Superior temporal gyrus (tissue), 1 donor: Measurements from ENCODE around the gene FGG.
"Not testable (repeated sequence)": the region's sequence is repeated elsewhere in the genome, so short reads cannot be mapped to it uniquely, and the experiment has no call there.

Experiments
- DNase-seq: peaks from one replicate; pipeline ENCODE4 v3.0.0-alpha.2; 2016; ENCODE audit errors: extremely low spot score

FGG gene

GRCh38 chr4:154611833-154612232 lies 623 bp downstream of the FGG start:
- no peak for DNase-seq

GRCh38 chr4:154610582-154610981 lies 1.9 kb downstream of the FGG start:
- no peak for DNase-seq

GRCh38 chr4:154609532-154609931 lies 2.9 kb downstream of the FGG start:
- DNase-seq = no peak

DNA sequence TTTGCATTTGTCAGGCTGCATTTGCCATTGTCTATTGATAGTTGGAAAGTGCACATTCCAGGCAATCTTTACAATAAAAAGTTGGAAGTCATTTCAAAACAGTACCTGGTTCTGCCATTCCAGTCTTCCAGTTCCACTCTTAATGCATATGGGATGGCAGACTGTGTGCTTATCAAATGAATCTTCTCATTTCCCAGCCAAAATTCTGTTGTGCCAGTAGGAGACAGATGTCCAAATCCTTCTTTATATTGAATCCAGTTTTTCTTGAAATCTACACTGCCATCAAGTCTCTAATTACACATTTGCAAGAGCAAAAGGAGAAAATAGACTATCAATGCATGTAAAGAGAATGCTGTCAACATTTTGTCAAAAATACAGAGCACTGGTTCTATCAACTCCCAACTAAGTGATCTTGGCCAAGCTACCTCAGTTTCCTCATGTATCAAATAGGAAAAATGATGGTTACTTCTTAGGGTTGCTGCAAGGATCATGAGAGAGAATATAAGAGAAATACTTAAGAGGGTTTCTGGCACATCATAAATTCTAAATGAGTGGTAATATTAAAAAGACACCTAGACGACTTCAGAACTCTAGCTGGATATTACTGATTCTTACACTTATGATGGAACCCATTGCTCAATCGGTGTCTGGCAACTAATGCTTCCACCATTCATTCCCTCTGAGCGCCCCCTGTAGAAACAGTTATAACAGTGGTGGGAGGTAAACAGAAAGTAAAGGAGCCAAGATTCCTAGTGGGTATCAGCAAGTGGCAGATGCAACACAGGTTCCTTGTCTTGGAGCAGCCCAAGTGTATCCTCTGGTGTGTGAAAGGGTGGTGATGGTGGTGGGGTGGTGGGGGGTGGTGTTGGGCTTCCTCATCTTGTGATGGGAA lies 3.8 kb downstream of the FGG start:
- DNase-seq = no peak

- no peak for DNase-seq
Observed at GRCh38 chr4:154606728-154607723, 5.4 kb downstream of the FGG start.

DNA sequence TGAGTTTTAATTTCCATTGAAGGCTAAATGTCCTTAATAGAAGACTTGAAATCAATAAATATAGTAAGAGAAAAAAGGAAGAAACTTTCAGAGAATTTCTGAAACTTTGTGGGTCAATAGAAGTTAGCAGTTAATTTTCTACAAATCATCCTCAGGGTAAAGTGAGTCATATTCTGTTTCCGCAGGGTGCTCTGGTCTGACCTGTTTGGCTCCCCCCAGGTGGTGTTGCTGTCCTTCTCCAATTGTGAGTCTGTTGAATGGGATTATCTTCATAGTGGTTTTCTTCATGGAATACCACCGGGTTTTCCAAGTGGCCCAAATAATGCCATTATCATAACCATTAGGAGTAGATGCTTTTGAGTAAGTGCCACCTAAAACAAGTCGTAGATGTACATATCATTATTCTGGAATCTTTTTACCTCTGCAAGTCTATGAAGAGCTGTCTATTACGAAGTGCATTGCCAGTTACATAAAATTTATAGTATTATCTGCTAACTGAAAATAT lies 7.7 kb downstream of the FGG start:
- DNase-seq = no peak

DNA sequence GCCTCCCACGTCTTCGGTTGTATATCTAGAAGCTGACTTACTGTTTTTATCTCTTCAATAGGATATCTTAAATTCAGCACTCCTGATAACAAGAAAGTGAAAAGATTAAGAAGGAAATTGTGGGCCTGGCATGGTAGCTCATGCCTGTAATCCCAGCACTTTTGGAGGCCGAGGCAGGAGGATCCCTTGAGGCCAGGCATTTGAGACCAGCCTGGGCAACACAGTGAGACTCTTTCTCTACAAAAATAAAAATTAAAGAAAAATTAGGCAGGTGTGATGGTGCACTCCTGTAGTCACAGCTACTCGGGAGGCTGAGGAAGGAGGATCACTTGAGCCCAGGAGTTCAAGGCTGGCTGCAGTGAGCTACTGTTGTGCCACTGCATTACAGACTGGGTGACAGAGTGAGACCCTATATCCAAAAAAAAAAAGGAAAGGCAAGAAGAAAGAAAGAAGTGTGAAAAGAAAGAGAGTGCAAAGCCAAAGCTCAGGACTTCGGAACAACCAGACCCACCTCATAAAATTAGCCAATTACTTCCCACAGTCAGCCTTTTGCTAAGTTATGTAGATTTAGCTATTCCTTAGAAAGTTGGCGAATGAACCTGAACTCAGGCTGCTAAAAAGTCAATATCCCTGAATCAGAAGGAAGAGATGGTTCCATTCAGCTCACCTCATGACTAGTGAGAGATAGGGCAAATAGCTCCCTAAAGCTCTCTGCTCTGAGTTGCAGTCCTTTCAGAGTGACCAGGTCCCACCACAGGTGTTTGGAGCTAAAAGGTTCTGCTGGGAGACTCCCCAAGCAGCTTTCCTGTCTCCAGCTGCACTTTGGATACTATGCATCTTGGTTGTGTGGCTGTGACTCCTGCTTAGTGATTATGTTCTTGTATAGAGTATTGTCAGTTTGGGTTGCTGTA lies 9.2 kb downstream of the FGG start:
- no peak for DNase-seq

GRCh38 chr4:154602404-154603020 lies 9.9 kb downstream of the FGG start:
- DNase-seq = no peak

DNA sequence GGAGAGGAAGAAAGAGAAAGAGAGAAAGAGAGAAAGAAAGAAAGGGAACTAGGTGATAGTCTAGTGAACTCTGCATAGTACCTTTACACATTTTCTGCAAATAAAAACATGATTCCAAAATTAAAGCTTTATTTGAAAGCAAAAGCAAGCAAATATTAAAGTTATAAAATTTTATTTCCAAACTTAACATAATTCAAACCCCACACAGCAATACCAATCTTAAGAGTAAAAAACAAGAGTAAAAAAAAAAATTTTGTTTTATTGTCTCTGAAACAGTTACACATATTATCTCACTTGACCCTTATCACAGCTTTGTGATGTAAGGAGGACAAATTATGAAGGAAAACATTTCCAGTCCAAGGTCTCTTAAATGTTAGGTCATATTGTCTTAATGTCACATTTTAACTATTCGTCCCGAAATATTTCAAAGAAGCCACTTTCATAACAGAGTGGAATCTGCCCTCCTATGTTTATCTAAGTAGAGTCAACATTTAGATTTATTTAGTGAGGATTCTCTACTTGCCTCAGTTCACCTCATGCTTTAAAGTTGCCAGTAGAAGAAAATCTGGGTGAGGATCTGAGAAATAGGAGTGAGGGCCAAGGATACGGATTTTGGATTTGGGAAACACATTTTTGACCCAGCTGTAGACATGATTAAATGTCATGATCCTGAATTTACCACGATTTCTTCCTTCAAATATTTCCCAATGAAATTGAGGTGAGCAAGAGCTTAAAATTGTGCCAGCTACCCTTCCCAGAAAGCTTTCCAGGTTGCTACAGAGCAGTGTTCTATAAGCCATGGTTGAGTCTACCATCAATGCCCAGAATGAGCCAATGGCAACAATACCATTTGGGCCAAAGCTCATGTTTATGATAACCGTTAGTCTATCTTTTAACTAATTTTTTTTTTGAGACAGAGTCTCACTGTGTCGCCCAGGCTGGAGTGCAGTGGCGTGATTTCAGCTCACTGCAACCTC lies 14.4 kb downstream of the FGG start:
- DNase-seq = no peak

DNA sequence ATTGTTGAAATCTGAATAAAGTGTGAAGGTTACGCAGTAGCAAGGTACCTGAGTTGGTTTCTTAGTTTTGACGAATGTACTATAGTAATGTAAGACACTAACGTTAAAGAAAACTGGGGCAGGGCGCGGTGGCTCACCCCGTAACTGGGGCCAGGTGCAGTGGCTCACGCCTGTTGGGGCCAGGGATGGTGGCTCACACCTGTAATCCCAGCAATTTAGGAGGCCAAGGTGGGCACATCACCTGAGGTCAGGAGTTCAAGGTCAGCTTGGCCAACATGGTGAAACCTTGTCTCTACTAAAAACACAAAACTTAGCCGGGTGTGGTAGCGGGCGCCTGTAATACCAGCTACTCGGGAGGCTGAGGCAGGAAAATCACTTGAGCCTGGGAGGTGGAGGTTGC lies 15.2 kb downstream of the FGG start:
- DNase-seq = not testable (repeated sequence)

- no peak for DNase-seq
Observed at GRCh38 chr4:154595807-154596206, 16.6 kb downstream of the FGG start.

GRCh38 chr4:154594343-154594742 lies 18.1 kb downstream of the FGG start:
- DNase-seq = not testable (repeated sequence)

DNA sequence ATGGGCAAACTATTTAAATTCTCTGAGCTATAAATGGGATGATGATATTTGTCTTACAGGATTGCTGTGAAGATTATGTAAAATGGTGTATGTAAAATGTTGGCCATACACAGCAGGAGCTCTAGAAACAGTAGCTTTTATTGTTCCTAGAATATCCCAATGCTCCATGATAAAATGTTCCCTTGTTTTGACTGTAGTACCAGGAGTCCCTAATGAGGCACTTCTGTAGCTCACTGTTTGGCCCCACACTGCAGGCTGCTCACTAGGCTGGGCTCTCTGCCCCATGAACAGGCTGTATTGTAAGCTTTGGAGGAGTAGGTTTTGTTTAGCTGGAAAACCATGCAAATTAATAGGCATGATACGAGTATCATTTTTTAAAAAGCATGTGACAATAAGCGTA lies 18.6 kb downstream of the FGG start:
- DNase-seq = peak; percentile 75

DNA sequence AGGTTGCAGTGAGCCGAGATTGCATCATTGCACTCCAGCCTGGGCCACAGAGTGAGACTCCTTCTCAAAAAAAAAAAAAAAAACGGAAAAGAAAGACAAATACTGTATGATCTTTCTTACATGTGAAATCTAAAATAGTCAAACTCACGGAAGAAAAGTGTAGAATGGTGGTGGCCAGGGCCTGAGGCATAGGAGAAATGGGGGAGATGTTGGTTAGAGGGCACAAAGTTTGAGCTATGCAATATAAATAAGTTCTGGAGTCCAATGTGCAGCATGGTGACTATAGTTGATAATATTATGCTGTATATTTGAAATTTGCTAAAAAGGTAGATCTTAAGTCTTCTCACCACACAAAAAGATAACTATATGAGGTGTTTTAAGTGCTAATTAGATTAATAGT lies 20.6 kb downstream of the FGG start:
- DNase-seq = no peak

DNA sequence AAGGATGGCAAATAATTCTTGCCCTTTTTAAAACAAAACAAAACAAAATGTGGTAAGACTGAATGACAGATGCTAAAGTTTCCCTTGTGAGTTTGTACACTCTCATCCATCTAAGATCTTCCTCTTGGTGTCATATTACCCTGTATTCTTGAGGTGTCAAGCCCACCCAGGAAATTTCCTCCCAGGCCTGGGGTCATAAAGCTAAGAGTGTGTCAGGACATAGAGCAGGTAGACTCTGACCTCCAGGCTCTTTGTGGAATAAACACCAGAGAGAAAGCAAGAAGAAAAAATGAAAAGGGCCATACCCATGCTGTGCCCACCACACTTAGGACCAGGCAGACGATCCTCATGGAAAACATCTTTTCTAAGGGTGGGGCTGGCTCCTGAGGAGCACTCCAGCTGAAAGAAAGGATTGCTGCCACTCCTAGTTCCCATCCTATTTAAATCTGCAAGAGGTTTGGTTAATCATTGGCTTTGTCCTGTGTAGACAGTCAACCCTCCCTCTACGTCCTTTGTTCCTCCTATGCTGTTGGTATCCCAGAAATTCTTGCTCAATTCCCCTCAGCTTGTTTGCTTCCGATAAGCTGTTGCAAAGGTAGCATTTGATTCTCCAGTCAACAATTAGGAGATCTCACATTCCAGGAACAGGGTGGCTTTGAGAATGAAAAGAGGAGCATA lies 22.0 kb downstream of the FGG start, which contains the start of gene FGA:
TSS of gene FGA (minus strand) at position 414 of the 678 bp plus-strand sequence. CDS start at position 359, 55 bp downstream.
- DNase-seq = no peak

DNA sequence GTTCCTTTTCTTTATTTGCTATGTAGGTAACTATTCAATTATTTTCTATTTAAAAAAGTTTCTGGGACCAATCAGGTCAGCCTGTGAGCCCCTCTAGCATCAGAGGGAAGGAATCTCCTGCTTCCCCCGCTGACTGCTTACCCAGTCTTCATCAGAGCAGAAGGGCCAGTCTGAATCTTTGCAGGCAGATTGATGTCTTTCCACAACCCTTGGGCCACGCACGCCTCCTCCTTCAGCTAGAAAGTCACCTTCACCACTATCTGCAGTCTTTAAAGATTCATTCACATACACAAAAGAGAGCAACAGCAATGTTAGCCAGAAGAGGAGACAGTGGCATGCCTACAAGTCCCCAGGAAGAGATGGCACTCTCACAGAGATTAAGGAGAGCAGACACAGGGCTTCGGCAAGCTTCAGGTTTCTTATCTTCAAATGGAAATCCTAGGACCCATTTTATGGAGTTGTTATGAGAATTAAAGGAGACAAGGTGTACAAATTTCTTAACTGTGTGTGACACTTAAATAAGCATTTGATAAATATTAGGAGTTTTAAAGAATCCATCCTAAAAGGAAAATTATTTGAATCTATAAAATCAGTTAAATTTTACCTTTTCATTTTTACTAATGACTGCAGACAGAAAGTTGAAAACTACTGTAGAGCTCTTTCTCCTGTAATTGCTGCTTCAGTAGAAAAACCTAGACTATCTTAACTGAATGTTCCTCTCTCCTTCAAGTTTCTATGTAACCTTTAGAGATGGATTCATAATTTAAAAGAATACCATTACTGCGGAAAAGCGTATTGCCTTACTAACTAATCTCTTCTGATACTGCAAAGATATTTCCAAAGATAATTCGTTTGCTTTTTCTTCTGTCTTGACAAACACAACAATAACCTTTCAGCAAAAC lies 22.9 kb downstream of the FGG start:
- DNase-seq = no peak

DNA sequence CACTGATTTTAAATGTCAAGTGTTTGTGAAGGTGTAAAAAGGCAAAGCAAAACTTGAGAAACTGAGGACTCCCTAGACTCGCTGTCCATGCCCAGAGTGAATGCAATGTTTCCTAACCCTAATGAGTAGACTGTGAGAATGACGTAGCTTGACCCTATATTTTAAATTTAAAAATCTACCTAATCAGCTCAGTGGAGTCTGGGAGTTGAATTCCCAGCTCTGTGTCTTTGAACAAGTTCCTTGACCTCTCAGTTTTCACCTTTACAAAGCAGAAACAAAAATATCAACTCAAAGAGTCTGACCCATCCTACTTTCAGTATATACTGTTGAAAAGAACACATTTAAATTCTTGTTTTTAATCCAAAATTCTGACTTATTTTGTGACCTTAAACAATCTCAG lies 24.3 kb downstream of the FGG start:
- DNase-seq = no peak
